Gastrocnemius medialis (tissue), 4 donors: Measurements from ENCODE around the gene ADORA1.

Source experiments
- POLR2A ChIP-seq, 2 donors: fragments of 450-650 bp; IDR thresholded peaks; one replicate each; pipeline ENCODE4 v1.6.1; 2017; ENCODE audit warnings: antibody characterized with exemption in 2 of 2, mild to moderate bottlenecking in 2 of 2, moderate library complexity in 2 of 2
- TF ChIP-seq, protein P1 (sequence below), 5 experiments: fragments of 450-650 bp in 3 of 5; fragments of 200-600 bp in 2 of 5; sonication (generic) in 2 of 5; IDR thresholded peaks in 4 of 5; conservative IDR thresholded peaks in 1 of 5; 1 replicate in 4 of 5; 2 replicates in 1 of 5; pipeline ENCODE4 v1.5.1; 2016 to 2019; ENCODE audit warnings: antibody characterized with exemption in 5 of 5, mild to moderate bottlenecking in 3 of 5, moderate library complexity in 3 of 5

DNA sequence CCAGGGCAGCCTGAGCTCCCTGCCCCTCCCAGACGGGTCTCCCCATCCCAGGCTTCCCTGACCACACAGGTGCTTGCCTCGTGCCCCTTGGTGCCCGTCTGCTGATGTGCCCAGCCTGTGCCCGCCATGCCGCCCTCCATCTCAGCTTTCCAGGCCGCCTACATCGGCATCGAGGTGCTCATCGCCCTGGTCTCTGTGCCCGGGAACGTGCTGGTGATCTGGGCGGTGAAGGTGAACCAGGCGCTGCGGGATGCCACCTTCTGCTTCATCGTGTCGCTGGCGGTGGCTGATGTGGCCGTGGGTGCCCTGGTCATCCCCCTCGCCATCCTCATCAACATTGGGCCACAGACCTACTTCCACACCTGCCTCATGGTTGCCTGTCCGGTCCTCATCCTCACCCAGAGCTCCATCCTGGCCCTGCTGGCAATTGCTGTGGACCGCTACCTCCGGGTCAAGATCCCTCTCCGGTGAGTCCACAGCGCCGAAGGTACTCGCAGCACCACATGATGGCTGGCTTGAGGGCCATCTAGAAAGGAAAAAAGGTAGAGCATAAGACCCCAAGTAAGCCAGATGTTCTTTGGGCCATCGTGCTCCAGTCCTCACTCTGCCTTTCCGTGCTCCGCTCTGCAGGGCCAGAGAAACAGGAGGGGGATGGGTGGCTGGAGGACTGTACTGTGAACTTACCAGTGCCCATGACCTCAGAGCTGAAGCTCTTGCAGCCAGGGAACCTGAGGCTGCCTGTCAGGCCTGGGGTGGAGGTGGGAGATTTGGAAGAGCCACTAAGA is 1.4 kb downstream of the ADORA1 start:
- TF ChIP-seq, protein P1, sequence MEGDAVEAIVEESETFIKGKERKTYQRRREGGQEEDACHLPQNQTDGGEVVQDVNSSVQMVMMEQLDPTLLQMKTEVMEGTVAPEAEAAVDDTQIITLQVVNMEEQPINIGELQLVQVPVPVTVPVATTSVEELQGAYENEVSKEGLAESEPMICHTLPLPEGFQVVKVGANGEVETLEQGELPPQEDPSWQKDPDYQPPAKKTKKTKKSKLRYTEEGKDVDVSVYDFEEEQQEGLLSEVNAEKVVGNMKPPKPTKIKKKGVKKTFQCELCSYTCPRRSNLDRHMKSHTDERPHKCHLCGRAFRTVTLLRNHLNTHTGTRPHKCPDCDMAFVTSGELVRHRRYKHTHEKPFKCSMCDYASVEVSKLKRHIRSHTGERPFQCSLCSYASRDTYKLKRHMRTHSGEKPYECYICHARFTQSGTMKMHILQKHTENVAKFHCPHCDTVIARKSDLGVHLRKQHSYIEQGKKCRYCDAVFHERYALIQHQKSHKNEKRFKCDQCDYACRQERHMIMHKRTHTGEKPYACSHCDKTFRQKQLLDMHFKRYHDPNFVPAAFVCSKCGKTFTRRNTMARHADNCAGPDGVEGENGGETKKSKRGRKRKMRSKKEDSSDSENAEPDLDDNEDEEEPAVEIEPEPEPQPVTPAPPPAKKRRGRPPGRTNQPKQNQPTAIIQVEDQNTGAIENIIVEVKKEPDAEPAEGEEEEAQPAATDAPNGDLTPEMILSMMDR (IDR thresholded peaks at IDR 0.05 in 4 of 5, conservative IDR thresholded peaks at IDR 0.05 in 1 of 5) = no peak
- TF ChIP-seq POLR2A (IDR thresholded peaks at IDR 0.05) = no peak
